Endometrium (tissue), 2 donors: ENCODE measurements around the gene RAP1A.

Source experiments
- FAIRE-seq: peaks from 2 replicates; lab custom pipeline; 2012; peaks lifted over from hg19 to GRCh38; lab: Jason Lieb, UNC
- donor health status: control.
- donor health status: control.

RAP1A gene

DNA sequence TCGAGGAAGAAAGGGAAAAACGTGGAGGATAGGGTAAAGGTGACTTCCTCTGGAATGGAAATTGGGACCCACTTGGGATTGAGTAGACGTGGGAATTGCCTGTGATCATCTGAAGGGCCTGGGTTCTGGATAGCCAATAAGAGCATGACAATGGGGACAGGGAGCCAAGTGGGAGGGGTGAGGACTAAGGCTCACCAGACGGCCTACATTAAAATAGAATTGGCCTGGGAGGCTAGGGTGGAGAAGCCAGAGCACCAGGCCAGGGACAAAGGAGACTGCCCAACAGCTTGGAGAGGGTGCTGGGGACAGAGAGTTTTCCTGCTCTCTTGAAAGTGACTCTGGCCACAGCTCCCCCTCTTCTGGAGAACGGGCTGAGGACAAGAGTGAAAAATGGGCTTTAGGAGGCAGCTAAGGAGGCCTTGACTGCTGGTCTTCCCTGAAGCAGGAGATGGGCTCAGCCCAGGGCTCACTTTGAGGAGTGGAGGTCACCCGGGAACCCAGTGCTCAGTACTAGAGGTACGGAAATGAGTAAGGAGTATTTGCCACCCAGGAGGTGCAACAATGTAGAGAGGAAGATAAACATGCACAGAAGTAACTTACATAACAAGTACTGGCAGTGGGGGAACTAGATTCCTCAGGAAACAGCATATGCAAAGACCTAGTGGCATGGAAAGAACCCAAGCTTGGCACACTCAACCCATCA is 100.8 kb downstream of the RAP1A start:
- no peak for FAIRE-seq

DNA sequence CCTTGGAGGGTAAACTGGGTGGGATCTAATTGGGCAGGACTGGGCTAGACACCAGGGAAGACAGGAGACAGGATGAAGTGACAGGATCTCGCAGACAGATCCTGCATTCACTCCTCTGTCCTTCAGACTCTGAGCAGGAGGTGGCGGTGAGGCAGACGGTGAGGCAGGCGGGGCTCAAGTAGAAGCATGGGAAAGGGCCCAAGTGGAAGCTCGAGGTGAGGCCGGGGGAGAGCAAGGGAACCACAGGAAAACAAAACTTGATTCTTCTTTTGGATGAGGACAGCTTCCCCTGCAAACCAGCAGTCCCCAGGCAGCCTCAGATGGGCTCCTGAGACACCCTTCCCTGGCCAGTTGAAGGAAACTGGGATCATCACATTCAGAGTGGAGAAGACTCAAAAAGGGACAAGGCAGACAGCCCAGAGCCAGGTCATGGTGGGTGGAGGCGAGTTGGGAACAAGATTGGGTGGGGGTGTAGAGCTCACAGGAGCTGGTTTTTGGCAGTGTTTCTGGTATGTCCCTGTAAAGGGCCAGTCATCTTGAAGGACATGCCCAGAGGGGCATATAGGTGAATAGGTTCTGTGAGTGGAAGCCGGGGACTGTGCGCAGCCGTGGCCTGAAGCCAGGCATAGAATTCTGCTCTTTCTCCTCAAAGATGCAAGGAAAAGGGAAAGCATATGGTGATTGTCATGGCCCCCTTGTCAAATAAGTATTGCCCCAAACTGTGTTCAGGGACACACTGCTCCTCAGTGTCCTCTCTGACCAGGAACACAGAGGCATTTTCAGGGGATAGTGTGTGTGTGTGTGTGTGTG is 101.6 kb downstream of the RAP1A start:
- no peak for FAIRE-seq

DNA sequence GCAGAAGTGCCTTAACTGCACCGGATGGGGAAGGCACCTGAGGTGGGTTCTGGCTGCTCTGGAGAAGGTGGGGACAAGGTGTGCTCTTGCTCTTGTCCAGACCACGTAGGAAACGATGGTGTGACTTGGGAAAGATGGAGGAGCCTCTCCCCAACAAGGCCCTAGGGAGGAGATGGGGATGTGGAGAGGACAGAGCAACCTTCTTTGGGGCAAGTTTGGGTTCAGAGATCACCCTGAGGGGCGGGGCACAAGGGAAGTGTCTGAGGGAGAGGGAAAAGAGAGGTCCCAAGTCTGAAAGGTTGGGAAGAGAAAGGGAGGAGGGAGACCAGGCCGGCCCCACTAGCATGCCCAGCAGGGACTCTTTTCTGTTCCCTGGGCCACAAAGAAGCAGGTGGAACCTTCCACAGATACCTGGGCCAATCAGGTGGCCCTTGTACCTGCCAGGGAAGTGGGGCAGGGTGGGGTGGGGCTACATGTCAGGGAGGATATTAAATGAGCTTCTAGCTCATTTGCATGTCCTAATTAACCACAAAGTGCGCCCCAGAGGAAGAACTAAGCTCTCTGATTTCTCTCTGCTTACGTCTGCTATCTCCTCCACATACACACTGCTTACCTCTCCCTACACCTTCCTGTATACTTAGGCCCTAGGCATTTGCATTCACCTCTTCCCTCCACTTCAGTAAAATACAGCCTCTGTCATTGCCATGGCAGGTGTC is 103.7 kb downstream of the RAP1A start:
- no peak for FAIRE-seq

DNA sequence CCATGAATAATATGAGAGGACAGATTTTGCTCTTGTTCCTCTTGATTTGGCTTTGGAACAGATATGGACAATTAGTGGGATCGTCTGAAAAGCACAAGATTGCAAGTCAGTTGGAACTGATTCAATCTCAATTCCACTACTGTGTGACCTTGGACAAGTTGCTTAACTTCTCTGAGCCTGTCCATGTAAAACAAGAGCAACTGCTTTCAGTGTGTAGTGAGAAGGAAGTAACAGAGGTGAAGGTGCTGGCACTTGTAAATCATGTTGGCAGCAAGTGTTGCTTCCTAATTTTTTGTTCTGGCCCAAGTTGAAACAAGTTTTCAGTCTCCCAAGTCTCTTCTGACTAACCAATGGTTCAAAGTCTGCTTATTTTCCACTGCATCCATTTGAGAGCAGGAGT is 104.3 kb downstream of the RAP1A start:
- FAIRE-seq: no peak

DNA sequence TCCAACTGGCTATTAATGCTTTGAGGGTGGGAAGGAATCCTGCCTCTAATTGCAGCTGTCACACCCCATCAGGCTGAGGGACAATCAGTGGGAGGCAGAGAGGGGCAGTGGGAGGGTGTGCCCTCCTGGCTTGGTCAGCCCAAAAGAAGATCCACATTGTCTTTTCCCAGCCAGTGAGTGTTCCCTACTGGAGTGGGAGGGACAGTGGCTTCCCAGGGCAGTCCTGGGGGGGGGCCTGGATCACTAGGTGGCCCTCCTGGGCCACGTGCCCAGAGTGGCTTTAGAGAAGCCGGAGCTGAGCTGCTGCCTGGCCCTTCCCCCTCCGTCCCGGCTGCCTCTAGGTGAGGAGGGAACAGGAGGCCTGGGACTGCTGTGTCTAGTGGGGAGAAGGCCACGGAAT is 105.6 kb downstream of the RAP1A start:
- FAIRE-seq: no peak

DNA sequence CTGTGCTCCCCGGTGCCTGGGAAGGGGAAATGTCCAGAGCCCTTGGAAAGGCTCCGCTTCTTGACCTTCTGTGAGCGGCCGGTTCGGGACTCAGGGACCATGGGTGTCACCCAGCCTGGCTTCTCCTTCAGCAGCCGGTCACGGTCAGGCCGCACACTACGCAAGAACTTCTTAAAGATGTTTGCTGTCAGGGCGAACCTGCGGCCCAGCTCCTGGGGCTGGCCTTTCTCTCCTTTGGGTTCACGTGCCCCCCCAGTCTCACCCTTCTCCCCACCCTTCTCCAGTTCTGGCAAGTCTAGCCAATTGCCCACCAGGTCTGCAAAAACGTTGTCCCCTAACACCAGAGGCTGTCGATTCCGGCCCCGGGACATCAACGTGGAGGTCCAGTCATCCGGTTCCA is 107.5 kb downstream of the RAP1A start:
- no peak for FAIRE-seq

DNA sequence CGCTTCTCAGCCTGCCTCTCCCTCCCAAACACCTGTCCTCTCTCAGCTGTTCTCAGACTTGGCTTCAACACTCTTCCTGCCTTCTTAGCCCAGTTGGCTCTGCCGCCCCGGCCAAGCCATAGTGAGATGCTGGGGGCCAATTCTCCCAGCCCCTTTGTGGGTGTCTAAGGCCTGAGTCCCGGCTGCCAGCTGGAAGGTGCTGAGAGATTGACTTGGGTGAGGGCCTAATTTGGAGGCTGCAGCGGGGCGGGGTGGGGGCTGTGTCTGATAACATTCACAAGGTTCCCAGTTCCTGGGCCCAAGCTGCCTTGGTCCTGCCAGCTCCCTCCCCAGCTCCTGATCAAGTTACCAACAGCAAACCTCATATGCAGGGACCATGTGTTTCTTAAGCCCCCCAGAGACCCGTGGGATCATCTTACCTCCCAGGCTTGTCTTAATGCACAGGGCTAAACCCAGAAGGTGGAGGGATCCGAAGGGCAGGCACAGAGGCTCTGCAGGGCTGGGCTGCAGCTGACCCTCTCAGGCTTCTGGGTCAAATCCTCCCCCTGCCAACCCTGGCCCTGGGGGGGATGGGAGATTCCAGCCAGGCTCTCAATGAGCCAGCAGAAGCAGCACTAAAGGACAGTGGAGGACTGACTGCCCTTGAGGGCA is 109.8 kb downstream of the RAP1A start:
- no peak for FAIRE-seq

DNA sequence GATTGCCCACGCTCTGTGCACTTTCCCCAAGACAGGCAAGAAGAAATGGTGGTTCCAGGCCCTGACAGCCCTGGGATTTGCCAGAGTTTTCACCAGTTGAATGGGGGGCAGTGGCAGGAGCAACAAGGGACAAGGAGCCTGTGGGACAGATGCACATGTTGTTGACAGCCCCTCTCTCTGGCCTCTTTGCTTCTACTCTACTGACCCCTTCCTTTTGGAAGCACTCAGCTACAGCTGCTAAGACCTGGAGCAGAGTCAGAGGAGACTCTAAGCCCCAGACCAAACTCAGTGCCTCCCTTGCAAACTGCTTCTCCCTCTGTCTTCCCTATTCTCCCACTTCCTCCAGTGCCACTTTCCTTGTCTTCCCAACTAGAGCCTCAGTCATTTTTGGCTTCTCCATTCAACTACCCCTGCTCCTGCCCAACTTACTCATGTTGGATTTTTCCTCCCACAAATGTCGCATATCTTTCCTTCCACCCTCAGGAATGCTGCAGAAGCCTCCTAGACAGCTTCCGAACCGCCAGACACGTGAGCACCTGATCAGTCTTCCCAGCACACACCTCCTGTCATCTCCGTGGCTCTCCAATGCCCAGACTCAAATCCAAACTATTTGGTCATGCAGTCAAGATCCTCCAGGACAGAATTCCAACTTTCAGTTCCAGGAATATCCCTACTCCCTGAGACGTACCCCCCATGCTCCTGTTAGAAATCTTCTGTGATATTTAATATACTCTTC is 110.5 kb downstream of the RAP1A start:
- no peak for FAIRE-seq

DNA sequence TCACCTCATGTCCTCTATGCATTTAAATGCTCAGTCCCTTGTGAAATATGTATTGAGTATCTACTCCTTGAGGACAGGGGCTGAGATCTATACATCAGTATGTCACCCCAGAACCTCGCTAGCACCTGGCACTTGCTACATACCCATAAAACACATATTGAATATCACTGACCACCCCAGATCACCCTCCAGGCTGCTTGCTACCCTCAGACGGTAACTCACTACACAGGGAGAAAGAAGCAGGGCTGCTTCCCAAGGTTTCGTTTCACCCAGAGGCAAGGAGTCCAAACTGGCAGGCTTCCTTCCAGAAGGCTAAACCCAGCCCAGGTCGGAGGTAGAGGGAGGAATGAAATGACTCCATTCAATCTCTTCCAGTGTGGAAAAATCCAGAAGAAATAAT is 111.1 kb downstream of the RAP1A start:
- no peak for FAIRE-seq

DNA sequence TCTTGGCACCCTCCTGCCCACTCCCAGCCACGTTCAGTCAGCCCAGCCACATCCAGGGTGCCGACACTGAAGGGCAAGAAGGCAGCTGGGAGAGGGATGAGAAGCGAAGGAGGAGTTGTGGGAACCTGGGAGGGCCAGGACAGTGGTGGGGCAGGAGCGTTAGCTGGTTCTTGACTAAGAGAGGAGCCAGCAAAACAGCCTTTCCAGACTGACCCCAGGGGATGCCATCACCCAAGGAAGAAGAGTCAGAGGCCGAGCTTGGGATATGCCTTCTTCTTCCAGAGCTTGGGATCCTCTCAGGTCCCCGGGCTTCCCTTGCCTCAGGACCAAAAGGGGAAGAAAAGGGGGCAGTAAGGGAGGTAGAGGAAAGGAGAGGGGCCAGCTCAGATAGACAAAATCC is 112.4 kb downstream of the RAP1A start:
- FAIRE-seq: no peak

DNA sequence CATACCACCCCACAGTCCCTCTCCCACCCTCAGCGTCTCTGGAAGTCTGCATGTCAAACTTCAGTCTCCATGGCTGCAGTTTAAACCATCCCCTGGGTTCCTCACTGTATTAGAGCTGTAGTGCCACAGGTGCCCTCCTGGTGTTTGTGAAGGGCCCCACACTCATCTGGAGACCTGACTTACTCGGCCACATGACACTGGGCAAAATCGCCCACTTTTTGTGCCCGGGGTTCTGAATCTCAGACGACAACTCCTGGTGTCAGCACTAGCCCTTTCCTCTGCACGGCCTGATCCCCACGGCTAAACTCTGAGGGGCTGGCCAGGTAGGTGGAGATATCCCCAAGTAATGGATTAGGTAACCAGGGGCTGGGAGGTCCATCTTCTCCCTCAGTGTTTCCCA is 113.1 kb downstream of the RAP1A start:
- FAIRE-seq: no peak

DNA sequence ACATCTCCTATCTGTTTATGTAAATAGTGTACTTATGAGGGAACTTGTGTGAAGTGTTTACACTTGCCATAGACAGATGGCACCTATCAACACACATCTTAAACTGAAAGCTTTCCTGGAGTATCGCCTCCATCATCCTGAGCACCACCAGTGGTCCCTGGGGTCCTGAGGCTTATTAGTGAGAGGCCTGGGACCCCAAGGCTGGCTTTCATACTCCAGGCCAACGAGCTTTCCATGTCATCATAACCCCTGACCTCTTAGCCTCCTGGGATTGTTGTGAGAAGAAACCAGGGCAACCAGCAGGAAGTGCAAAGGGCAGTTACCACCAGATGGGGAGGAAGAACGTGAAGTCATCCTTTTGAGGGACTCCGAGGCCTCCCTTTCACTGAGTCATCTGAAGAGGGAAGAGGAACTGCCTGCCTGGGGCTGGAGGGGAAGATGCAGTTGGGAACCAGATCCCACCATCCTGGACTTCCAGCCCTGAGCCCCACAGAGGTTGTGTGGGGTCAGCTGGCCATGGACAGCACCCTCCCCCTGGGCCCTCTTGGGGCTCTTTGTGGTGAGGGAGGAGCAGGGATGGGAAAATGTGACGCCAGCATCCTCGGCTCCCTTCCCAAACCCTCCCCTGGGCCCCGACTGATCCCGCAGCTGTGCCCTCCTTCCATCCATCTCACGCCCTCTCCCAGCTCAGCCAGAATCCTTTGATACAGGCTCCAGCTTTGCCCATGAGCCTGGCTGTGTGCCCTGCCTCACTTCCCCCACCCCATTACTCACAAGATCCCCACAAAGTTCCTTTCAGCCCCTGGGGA is 113.8 kb downstream of the RAP1A start:
- no peak for FAIRE-seq

DNA sequence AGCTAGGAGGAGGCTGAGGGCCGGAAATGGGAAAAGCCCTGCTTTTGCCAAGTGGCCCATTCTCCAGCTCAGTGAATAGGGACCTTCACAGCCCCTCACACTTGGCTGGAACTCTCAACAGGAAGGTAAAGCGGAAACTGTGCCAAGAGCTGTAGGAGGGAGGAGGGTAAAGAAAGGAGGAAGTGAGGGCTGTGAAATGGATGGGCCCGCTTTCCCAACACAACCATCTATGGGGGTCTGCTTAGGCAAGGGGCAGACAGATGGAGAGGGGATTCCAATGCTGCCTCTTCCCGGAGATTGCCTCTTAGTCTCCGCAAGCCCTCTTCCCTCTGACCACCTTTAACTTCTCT is 114.4 kb downstream of the RAP1A start:
- no peak for FAIRE-seq

DNA sequence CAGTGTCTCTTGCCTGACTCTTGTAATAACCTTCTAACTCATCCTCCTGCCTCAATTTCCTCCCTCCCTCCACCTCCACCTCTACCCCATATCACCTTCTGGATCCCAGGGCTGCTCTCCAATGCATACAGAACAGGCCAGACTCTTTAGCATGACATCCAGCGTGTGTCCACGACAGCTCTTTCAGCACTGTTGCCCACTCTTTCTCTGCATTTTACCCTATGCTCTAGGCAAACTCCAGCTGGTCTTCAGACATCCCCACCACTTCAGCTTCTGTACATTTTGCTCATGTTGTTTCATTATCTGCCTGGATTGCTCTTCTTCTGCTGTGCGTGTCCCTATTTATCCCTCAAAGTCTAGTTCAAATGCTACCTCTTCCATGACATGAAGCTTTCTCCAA is 114.8 kb downstream of the RAP1A start:
- FAIRE-seq: no peak

DNA sequence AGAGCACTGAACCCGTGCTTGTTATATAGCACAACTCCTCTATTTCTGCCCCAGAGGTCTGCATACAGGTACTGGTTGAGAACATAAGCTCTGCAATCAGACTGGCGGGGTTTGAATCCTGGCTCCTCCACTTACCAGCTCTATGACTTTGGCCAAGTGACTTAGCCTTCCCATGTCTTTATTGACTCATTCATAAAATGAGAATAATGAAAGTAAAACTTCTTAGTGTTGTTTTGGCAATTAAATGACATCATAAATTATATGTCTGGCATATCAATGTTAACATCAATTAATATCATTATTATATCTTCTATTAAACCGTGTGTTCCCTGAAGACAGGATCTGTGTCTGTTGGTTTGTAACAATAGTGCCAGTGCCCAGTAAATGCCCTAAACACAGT is 115.3 kb downstream of the RAP1A start:
- FAIRE-seq: no peak

DNA sequence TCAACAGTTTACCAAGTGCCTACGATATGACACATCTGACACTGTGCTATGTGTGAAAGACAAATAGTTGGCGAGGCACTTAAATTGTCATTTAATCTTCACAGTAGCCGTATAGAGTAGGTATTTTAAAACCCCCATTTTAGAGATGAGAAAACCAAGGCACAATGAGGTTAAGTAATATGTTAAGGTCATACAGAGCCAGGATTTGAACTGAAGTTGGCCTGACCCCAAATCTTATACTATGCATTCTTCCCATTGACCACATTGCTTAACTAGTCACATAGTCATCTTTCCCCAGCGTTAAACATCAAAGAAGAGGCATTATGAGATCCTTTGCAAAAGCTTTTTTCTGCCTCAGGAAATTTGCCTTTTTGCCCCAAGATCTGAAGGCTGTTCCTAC is 115.7 kb downstream of the RAP1A start:
- FAIRE-seq: no peak

DNA sequence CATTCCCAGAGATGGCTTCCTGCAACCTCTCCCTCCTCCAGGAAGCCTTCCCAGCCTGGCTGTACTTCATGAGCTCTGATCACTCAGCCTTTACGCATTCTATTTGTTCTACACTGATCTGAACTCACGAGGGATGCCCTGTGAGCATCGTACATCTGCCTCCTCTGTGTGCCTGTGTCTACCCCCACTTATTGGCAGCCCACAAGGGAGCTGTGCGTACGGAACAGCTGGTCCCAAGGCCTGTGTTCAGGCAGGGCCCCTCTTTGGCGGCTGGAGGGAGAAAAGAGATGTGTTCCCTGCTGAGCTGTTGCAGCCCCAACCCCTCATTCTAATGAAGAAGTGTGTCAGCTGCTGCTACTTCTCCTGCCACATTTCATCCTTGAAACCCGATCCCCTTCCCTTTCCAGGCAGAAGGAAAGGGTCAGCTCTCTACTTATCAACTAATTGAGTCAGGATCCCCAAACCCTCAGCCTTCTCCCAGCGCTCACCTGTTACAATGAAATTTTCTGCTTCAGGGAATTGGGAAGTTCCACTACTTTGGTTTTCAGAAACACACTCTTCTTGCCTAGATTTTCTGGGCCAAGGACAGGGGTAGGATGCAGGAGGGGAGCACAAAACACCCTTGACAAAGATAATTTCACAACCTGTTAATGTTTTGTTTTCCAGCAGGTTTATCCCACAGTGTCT is 116.4 kb downstream of the RAP1A start:
- no peak for FAIRE-seq

DNA sequence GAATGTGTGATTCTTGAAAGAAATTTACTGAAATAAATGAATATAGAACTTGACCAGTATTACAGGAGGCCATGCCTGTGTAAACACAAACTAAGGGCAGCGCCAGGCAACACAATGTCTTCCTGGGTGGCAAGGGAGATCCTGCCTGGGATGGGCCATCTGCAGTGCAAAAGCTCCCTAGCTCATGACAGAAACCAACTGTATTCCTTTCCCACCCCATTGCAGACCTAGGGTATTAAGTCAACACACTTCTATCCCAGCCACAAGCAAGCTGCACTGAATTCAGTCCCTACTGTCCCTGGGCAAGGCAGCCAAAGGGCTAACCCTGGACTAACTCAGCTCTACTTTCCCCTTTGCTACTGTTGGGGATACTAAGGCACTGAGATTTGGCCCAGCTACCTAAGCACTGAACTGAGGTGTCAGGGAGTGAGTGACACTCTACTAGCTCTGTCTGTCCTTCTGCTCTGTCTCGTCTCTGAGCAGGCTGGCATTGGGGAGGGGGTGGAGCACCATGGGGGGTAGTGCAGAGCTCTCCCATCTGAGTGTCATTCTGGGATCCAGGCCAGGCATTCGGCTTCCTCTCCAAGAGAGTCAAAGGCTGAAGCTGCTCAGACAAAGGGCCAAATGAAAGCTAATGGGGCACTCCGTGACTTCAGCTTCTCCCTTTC is 117.1 kb downstream of the RAP1A start:
- FAIRE-seq: no peak

DNA sequence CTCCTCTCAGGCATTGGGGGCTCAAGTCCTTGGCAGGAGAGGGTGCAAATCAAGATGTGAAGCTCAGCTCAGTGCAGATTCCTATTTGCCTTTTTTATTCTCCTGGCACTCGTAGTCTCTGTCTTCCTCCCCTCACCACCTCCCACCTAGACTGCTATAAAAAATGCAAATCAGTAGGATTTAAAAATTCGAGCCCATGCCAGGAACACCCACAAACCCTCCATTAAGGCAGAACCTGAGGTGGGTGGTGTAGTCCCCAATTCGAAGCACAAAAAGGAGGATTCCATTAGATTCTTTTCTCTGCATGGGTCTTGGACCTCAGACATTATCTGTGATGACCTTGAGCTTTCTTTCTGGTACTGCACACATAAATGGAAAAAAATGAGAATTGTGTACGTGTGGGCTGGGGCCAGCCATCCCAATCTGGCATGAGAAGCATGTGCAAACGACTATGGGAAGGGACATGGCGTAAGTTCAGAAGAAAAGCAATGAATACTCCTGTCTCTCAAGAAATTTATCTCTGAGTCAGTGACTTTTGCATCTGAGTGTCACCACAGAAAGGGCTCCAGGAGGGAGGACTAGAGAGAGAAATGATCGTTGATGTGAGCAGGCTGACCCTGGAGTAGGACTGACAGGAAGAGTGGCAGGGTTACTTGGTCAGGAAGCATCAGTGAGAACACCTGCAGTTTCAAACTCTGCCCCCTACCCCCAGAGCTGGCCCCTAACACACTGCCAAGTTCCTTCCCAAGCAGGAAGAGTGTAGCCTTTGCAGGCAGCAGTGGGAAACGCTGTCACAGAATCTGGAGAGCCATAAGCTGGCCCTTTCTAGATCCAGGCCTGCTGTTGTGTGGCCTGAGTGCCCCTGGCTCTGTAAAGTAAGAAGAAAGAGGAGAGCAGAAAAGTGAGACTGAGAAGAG is 117.9 kb downstream of the RAP1A start:
- FAIRE-seq: no peak
